ENCODE data around the gene ABCC3.

The ABCC3 gene

DNA sequence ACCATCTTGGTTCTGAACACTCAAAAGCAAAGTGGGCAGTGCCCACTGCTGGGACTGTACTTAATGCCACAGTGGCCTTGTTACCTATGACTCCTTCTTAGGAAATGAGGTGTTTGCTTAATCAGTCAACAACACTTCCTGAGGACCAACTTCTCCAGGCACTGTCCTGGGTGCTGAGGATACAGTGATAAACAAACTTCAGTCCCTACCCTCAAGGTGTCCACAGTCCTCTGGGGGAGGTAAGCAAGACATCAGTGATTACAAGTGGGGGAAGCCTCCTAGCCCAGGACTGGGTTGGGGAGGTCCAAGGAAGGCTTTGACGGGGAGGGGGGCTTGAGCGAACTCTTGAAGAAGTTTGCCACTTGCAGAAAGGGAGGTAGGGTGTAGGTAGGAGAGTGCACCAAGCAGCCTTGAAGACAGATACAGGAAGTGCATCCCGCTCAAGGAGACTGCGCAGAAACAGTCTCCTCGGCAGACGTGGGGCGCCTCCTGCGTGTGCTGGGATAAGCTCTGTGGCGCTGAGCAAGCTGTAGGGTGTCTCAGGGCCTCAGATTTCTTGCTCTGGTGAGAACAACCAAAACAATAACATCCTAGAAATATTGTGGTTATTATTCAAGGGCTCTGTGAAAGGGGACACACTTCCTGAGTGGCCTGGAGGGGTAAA, 2.6 kb upstream of the ABCC3 start:
- TF ChIP-seq CTCF (IDR thresholded peaks at IDR 0.05; ENCODE audit: control insufficient read depth, insufficient read depth, low read depth, low read length, missing control alignments) = no peak
- no peak for DNase-seq (ENCODE audit: low read depth)

DNA sequence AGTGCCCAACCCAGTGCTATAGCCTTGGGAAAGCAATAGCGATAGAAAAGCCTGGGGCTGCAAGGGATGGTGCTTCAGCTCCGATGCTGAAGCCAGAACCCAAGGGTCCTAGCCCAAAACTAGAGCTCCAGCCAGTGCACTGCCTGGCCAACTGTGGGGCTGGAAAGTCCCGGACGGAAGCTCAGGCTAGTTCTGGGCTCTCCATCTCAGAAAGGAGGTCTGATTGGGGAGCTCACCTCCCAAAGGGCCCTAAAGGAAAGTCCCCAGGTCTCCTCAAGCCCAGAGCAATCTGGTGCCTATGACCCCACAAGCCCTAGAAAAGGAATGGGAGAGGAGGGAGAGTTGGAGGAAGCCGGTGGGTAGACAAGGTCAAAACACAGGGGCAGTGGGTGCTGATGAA, 2.0 kb upstream of the ABCC3 start:
- TF ChIP-seq CTCF (IDR thresholded peaks at IDR 0.05; ENCODE audit: control insufficient read depth, insufficient read depth, low read depth, low read length, missing control alignments) = no peak
- H3K4me3 ChIP-seq (ENCODE audit: control insufficient read depth, low read depth, low read length) = no peak overlapping the region
- DNase-seq (ENCODE audit: low read depth) = no peak

More for the DNA sequence above, 2.6 kb upstream of the ABCC3 start:
- no peak overlapping the region for H3K4me3 ChIP-seq (ENCODE audit: control insufficient read depth, low read depth, low read length)

GRCh38 chr17:50633683-50634082, 998 bp upstream of the ABCC3 start:
- no peak for TF ChIP-seq CTCF (IDR thresholded peaks at IDR 0.05; ENCODE audit: control insufficient read depth, insufficient read depth, low read depth, low read length, missing control alignments)
- no peak overlapping the region for H3K4me3 ChIP-seq (ENCODE audit: control insufficient read depth, low read depth, low read length)
- DNase-seq (ENCODE audit: low read depth) = no peak

DNA sequence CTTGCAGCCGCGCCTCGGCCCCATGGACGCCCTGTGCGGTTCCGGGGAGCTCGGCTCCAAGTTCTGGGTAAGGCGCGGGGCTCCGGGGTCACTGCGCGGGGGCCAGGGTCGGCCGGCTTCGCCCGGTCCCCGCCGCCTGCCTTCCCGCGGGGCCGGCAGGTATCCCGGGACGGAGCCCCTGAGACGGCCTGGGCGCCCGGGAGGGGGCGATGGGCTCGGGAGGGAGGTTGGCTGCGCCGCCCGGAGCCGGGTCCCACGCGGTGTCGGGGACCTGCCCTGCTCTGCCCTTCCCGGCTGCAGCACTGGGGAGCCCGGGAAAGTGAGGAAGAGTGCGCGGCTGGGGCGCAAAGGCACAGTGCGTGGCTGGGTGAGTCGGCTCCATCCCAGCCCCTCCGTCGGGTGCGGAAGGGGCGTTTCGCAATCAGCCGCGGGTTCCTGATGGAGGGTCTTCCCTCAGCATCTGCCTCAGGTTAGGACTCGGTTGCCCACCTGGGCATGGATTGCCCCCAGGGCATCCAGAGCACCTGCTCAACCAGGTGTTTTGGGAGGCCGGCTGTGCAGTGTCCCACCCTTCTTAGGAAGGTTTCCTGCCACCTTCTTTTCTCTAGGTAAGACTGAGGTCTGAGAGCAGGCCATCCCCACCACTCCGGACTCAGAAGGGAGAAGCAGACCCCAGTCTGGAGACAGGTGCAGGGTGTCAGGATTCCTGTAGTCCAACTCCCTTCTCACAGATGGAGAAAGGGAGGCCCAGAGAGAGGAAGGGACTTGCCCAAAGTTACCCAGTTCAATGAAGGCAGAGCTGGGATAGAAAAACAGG, 442 bp downstream of the ABCC3 start:
- H3K4me3 ChIP-seq (ENCODE audit: control insufficient read depth, low read depth, low read length) = peak overlapping the region; percentile 61
- no peak for DNase-seq (ENCODE audit: low read depth)
- TF ChIP-seq CTCF (IDR thresholded peaks at IDR 0.05; ENCODE audit: control insufficient read depth, insufficient read depth, low read depth, low read length, missing control alignments) = no peak

DNA sequence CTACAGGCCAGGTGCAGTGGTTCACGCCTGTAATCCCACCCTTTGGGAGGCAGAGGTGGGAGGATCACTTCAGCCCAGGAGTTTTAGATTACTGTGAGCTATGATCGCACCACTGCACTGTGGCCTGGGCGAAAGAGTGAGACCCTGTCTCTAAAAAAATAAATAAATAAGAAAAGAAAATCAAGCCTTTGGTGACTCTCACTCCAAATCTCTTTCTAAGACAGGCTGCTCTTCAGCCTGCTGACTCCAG, 976 bp downstream of the ABCC3 start:
- no peak for DNase-seq (ENCODE audit: low read depth)
- peak overlapping the region; percentile 61 for H3K4me3 ChIP-seq (ENCODE audit: control insufficient read depth, low read depth, low read length)
- no peak for TF ChIP-seq CTCF (IDR thresholded peaks at IDR 0.05; ENCODE audit: control insufficient read depth, insufficient read depth, low read depth, low read length, missing control alignments)

DNA sequence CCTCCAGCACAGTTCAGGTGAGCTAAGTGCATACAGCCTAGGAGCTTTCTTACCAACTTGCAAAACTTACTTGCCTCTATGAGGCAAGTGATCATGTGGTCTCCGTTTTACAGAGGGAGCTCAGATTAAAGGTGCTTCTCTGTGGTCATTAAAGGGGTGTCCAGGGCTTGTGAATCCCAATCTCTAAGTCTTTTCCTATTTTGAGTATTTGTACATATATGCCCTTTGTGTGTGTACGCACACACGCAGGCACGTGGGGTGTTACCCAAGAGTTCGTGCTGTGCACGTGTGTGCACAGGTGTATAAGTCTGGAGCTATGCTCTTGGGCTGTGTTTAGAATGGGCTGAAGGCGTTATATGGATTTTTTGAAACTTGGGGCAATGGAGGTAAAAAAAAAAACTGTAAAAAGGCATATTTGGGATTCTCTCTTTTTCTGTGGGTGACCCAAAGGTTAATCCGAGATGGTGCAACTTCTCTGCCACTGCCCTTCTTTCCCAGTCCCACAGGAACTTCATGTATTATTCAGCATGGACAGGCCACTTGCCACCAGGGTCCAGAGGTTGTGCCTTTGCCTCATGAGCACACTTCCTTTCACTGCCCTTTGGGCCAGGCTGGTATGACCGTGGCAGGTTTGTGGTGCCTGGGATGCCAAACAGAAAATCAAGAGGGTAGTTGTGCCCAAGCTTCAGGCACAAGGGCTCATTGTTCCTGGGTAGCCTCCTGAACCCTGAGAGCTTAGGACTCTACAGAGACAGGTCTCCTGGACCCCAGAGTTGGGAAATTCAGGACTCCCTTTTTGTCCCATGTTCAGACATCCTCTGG, 1.5 kb downstream of the ABCC3 start:
- TF ChIP-seq CTCF (IDR thresholded peaks at IDR 0.05; ENCODE audit: control insufficient read depth, insufficient read depth, low read depth, low read length, missing control alignments) = no peak
- no peak for DNase-seq (ENCODE audit: low read depth)
- no peak overlapping the region for H3K4me3 ChIP-seq (ENCODE audit: control insufficient read depth, low read depth, low read length)
